Bronchial epithelial cell (primary cell): ENCODE measurements around the gene CDK8. TPM values are rescaled to one million over a fixed set of nuclear protein-coding genes. Genes with fewer than 3 reads are reported as not detected.

Experiments used
- DNase-seq: peaks from one replicate; pipeline ENCODE4 v3.0.0-alpha.2; 2010; ENCODE audit warnings: low read depth
- FAIRE-seq: peaks from 2 replicates; lab custom pipeline; 2011; peaks lifted over from hg19 to GRCh38; lab: Jason Lieb, UNC
- H3K27me3 ChIP-seq: 2 replicates; pipeline ENCODE4 v1.5.1; 2011; ENCODE audit warnings: low read length; ENCODE audit not compliant: control insufficient read depth, insufficient read depth
- H3K36me3 ChIP-seq: 2 replicates; pipeline ENCODE4 v1.5.1; 2011; ENCODE audit warnings: low read length; ENCODE audit not compliant: control insufficient read depth, insufficient read depth
- H3K4me3 ChIP-seq: 2 replicates; pipeline ENCODE4 v1.5.1; 2011; ENCODE audit warnings: mild to moderate bottlenecking, low read depth, low read length, control low read depth
- CTCF ChIP-seq: IDR thresholded peaks from 2 replicates; pipeline ENCODE4 v1.5.1; 2011; ENCODE audit warnings: mild to moderate bottlenecking, moderate library complexity, low read length, control low read depth, inconsistent platforms; ENCODE audit not compliant: insufficient read depth, severe bottlenecking
- total RNA-seq: library from RNA; depleted of rRNA; stranded (reverse); fragments of >200 nt; gene quantifications from 2 replicates; pipeline ENCODE4 v1.2.1, GENCODE V29; 2014

Gene CDK8
- total RNA-seq, 1 donor from 2014 or later = 19.0 TPM

GRCh38 chr13:26424181-26424580, 170.3 kb downstream of the CDK8 start:
- no peak for TF ChIP-seq CTCF
- FAIRE-seq (no peak), DNase-seq (no peak)
- Histone ChIP-seq H3K27me3 (no peaks in the 10 kb centered on the region), H3K4me3 (no peak overlapping the region), H3K36me3 (no peaks in the 10 kb centered on the region)

GRCh38 chr13:26425443-26426358, 171.8 kb downstream of the CDK8 start:
- DNase-seq = peak; percentile 5
- Histone ChIP-seq H3K4me3 (no peak overlapping the region), H3K36me3 (no peaks in the 10 kb centered on the region), H3K27me3 (no peaks in the 10 kb centered on the region)
- no peak for TF ChIP-seq CTCF
- peak; percentile 13 for FAIRE-seq

- no peak for TF ChIP-seq CTCF
- Histone ChIP-seq H3K27me3 (no peaks in the 10 kb centered on the region), H3K4me3 (no peak overlapping the region), H3K36me3 (no peaks in the 10 kb centered on the region)
- DNase-seq (no peak), FAIRE-seq (no peak)
Observed at GRCh38 chr13:26433776-26434175, 179.8 kb downstream of the CDK8 start.

GRCh38 chr13:26435171-26435570, 181.2 kb downstream of the CDK8 start:
- DNase-seq = no peak
- Histone ChIP-seq H3K4me3 (no peak overlapping the region), H3K27me3 (no peaks in the 10 kb centered on the region), H3K36me3 (no peaks in the 10 kb centered on the region)
- no peak for FAIRE-seq
- TF ChIP-seq CTCF = no peak

- FAIRE-seq (no peak), DNase-seq (no peak)
- no peak for TF ChIP-seq CTCF
- H3K4me3 ChIP-seq = no peak overlapping the region
- H3K36me3 ChIP-seq = no peaks in the 10 kb centered on the region
- H3K27me3 ChIP-seq = no peaks in the 10 kb centered on the region
Observed at GRCh38 chr13:26435646-26436045, 181.7 kb downstream of the CDK8 start.

- no peak overlapping the region for H3K4me3 ChIP-seq
- H3K36me3 ChIP-seq = no peaks in the 10 kb centered on the region
- no peak for TF ChIP-seq CTCF
- DNase-seq (no peak), FAIRE-seq (no peak)
- H3K27me3 ChIP-seq = no peaks in the 10 kb centered on the region
Observed at GRCh38 chr13:26436914-26437313, 183.0 kb downstream of the CDK8 start.
